ENCODE data around the gene CFAP73. TPM values are rescaled to one million over a fixed set of nuclear protein-coding genes. Genes with fewer than 3 reads are reported as not detected.

Gene CFAP73
- total RNA-seq, 2 experiments from 2014 or later: 0.37 to 0.42 TPM

DNA sequence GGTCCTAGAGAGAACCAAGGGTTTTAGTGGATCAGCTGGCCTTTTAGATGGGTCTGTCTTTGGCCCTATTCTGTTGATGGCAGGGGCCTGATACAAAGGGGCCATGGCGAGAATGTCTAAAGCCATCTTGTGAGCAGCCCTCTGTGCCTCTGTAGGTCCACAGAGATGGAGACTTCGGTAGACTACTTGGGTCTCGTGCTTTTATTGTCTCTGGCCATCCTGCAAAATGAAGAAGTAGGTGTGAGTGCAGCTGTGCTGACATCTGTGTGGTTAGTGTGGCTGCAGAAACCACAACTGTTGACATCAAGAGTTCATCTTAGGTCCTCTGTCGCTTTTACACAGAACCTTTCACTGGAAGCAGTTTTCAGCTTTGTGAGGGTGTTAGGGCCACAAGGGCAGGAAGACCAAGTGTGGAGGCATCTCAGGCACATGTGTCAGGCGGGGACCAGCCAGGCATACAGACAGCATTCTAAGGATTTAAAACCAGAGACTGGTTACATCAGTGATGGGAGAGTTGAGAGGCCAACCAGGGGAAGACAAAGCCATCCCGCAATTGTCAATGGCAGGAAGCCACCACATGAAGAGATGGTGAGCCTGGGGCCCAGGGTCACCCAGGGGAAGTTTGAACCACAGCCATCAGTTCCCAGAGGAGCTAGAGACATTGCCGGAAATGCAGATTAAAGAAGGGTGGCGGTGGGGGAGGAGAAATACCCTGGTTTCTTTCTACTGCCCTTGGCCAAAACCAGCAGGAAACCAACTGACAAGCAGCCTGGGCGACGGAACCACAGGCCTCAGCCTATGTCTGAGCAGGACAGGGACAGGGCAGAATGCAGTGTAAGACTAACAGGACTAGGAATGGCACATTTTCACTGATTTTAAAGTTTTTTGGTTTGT is 58.8 kb downstream of the CFAP73 start:
- DNase-seq: peak; percentile 82
- peaks cover 57% of the 10 kb centered on the region for H3K4me1 Mint-ChIP-seq
- ChIA-PET POLR2A (interaction anchor here (0.9 kb wide), 1 partner anchor 24 kb away, joined by 3 read pairs; no protein-coding TSS in a partner anchor), CTCF (interaction anchor here (0.9 to 5.6 kb wide), 8 partner anchors 11 to 127 kb away, joined by 3 to 20 read pairs (median 4); partner anchors contain the start of genes SLC8B1 and TPCN1)
- H3K27ac Mint-ChIP-seq: peak overlapping the region; percentile 88
- peak overlapping the region; percentile 47 for H3K4me3 Mint-ChIP-seq
- H3K9me3 Mint-ChIP-seq: peaks cover 5% of the 10 kb centered on the region
- no peaks in the 10 kb centered on the region for H3K36me3 Mint-ChIP-seq (ENCODE audit: low read depth)
- no peaks in the 10 kb centered on the region for H3K27me3 Mint-ChIP-seq

Small RNAs within 50 kb of the gene (microRNA-seq; reads per million reads assigned to microRNA genes)
- not detected for gene MIR7106 (ENCODE audit: borderline microRNAs expressed, borderline replicate concordance)

Other genes starting within 250 kb of the CFAP73 start
- 100 to 1,000 TPM; 194 to 197 TPM for gene OAS1, start 242.8 kb upstream of the CFAP73 start, total RNA-seq
- gene OAS3, start 211.2 kb upstream of the CFAP73 start, total RNA-seq: 100 to 1,000 TPM; 202 to 204 TPM
- gene OAS2, start 171.2 kb upstream of the CFAP73 start, total RNA-seq: 100 to 1,000 TPM; 294 to 420 TPM
- gene DTX1, start 93.0 kb upstream of the CFAP73 start, total RNA-seq: under 1 TPM; 0.15 to 0.25 TPM
- under 1 TPM; 0.20 to 0.40 TPM for gene RASAL1, start 14.0 kb upstream of the CFAP73 start, total RNA-seq
- 10 to 100 TPM; 65.6 to 72.0 TPM for gene DDX54, start 35.8 kb downstream of the CFAP73 start, total RNA-seq
- gene RITA1, start 36.0 kb downstream of the CFAP73 start, total RNA-seq: 10 to 100 TPM; 17.0 to 18.0 TPM
- gene TPCN1, start 71.7 kb downstream of the CFAP73 start, total RNA-seq: 10 to 100 TPM; 18.6 to 20.9 TPM
- 10 to 100 TPM; 27.7 to 33.2 TPM for gene SLC8B1, start 185.4 kb downstream of the CFAP73 start, total RNA-seq
- gene PLBD2, start 208.9 kb downstream of the CFAP73 start, total RNA-seq: 10 to 100 TPM; 12.7 to 15.3 TPM

Data from activated CD4-positive, alpha-beta T cell treated with anti-CD3 and anti-CD28 coated beads, Interleukin-2, amount 10 ng/mL, durations not matched to agents 7 days and 5 days (primary cell).